ENCODE measurements around the gene WBP2. TPM values are rescaled to one million over a fixed set of nuclear protein-coding genes. Genes with fewer than 3 reads are reported as not detected.
A peak's percentile ranks its signal among the peaks of the same experiment; 100 is the strongest.

The WBP2 gene
- total and polyA plus RNA-seq, 10 of the 15 experiments (the other 5 are each of a cell fraction or from before 2014, with no cell fraction given), result 1.5 to 57.3 (median 27.5) TPM

DNA sequence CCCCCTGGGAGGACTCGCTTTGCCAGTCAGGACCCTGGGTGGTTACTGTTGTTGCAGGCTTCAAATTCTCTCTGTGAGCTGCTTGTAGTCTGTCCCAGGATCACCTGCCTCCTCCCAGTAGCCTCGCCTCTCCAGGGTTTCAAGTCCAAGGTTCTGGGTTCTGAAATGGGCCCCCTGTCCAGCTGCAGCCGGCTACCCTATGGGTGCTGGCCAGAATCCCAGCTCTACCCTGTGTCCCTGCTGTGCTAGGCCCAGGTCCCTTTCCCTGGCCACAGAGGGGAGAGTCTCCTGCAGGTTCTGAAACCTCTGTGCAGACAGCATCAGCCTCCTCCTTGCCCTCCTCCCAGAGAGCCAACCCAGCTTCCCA is 32.4 kb downstream of the WBP2 start (continued):
- TF ChIP-seq, protein P1, sequence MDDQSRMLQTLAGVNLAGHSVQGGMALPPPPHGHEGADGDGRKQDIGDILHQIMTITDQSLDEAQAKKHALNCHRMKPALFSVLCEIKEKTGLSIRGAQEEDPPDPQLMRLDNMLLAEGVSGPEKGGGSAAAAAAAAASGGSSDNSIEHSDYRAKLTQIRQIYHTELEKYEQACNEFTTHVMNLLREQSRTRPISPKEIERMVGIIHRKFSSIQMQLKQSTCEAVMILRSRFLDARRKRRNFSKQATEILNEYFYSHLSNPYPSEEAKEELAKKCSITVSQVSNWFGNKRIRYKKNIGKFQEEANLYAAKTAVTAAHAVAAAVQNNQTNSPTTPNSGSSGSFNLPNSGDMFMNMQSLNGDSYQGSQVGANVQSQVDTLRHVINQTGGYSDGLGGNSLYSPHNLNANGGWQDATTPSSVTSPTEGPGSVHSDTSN (IDR thresholded peaks at IDR 0.05; ENCODE audit: insufficient replicate concordance, low read depth, low read length), result no peak
- TF ChIP-seq JUND (IDR thresholded peaks at IDR 0.05; ENCODE audit: low read depth, low read length), result no peak

DNA sequence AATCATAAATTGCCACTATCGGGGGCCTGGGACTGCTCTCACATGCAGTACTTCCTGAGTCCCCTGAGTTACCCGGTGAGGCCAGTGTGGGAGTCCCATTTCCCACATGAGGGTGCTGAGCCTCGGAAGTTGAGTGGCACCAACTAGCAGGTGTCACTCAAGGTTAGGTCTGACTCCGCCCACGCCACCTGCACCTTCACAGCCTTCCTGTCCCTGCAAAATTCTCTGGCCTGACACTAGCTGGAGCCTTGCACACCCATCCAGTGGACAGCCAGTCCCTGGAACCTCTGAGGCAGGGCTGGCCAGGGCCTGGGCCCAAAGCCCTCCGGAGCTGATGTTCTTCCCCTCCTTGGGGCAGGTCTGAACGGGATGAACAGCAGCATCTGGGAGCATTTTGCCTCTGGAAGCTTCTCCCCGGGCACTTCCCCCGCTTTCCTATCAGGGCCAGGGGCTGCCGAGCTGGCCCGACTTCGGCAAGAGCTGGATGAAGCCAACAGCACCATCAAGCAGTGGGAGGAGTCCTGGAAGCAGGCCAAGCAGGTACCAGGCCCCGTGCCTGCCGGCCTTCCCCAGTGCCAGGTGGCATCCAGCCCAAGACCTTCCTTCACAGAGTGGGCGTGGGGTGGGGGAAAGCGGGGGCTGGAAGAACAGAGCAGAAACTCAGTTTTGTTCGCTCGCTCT is 32.9 kb downstream of the WBP2 start:
- intact Hi-C loops (cut with micrococcal nuclease; ENCODE audit: unreplicated experiment), result no loop called here
- ChIA-PET CTCF (no interaction called here), SMC1A (ENCODE audit: uncharacterized antibody, unreplicated experiment) (no interaction called here), RAD21 (ENCODE audit: unreplicated experiment) (no interaction called here), POLR2A (interaction anchor here (1.6 to 2.0 kb wide), 2 partner anchors 14 to 33 kb away, joined by 5 to 7 read pairs; partner anchors contain the start of gene WBP2)
- ATAC-seq (no peak), DNase-seq (ENCODE audit: low read depth, low spot score) (no peak), FAIRE-seq (no peak)
- Histone ChIP-seq H3K4me2 (ENCODE audit: control insufficient read depth, insufficient read depth) (no peak overlapping the region), H3K27me3 (replicated peaks in 1 of 2; ENCODE audit: control insufficient read depth in 2 of 2, insufficient read depth in 2 of 2, low read length in 1 of 2) (no peaks in the 10 kb centered on the region), H3K4me1 (ENCODE audit: control insufficient read depth, insufficient read depth, low read length) (no peaks in the 10 kb centered on the region), H3K9ac (ENCODE audit: control insufficient read depth, insufficient read depth, low read length) (no peak overlapping the region), H3K4me3 (no peak overlapping the region), H3K36me3 (ENCODE audit: control insufficient read depth in 2 of 2, insufficient read depth in 2 of 2, low read length in 1 of 2) (peaks cover 14 to 21% of the 10 kb centered on the region in 2 experiments; a peak in 3 of 4 replicates), H3K27ac (ENCODE audit: control insufficient read depth, insufficient read depth) (no peak overlapping the region), H2AFZ (ENCODE audit: control insufficient read depth, low read depth, low read length) (no peak overlapping the region), H3K79me2 (ENCODE audit: control insufficient read depth, insufficient read depth, low read length) (no peaks in the 10 kb centered on the region), H4K20me1 (ENCODE audit: control insufficient read depth, insufficient read depth) (no peaks in the 10 kb centered on the region), H3K9me3 (replicated peaks; ENCODE audit: control insufficient read depth, insufficient read depth, low read length) (no peaks in the 10 kb centered on the region)
- BruUV-seq (replicated peaks), result no TSS peak
- in situ Hi-C loops (cut with MboI), result no loop called here
- TF ChIP-seq, protein P2, sequence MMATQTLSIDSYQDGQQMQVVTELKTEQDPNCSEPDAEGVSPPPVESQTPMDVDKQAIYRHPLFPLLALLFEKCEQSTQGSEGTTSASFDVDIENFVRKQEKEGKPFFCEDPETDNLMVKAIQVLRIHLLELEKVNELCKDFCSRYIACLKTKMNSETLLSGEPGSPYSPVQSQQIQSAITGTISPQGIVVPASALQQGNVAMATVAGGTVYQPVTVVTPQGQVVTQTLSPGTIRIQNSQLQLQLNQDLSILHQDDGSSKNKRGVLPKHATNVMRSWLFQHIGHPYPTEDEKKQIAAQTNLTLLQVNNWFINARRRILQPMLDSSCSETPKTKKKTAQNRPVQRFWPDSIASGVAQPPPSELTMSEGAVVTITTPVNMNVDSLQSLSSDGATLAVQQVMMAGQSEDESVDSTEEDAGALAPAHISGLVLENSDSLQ (IDR thresholded peaks at IDR 0.05), result peak; percentile 82
- TF ChIP-seq, protein P1 (IDR thresholded peaks at IDR 0.05; ENCODE audit: insufficient replicate concordance, low read depth, low read length), result peak; percentile 37
- TF ChIP-seq JUND (IDR thresholded peaks at IDR 0.05; ENCODE audit: low read depth, low read length) (no peak), KLF5 (IDR thresholded peaks at IDR 0.05; ENCODE audit: partially characterized antibody) (no peak), MTA2 (IDR thresholded peaks at IDR 0.05; ENCODE audit: low read depth) (no peak), NFYB (IDR thresholded peaks at IDR 0.05; ENCODE audit: insufficient read depth, low read depth, low read length) (no peak)
- WGBS (ENCODE audit: insufficient coverage, insufficient replicate concordance, low lambda C conversion rate, missing lambda C conversion rate), result 76% methylated on average over 18 of the region's 18 CpGs

Measured in GM12878 (cell line).